ENCODE data around the gene MGA.

DNA sequence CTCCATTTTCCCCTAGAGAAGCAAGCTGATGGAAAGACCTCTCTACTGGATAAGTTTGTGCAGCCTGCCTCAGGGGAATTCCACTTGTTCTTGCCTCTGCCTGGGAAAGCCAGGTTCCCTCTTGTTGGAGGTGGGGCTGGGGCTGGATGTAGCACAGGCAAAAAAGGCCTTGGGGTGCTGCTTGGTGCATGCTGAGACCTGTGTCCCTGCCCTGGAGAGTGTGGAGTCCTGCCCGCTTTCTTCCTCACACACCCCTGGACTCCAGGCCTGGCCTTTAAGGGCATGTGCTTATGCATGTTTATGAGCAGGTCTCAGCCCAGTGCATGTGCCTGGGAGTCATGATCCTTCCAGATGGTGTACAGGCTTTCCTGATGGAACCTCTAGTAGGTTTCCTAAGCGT is 144.2 kb downstream of the MGA start:
- TF ChIP-seq EZH2 (IDR thresholded peaks at IDR 0.05; ENCODE audit: insufficient read depth, poor library complexity, severe bottlenecking): no peak
- no peak for TF ChIP-seq EZH2phosphoT487 (IDR thresholded peaks at IDR 0.05; ENCODE audit: insufficient read depth, low read depth)
